ENCODE data around the gene RAB30.

GRCh38 chr11:83037877-83038276 lies 33.8 kb downstream of the RAB30 start:
- TF ChIP-seq, protein P1, sequence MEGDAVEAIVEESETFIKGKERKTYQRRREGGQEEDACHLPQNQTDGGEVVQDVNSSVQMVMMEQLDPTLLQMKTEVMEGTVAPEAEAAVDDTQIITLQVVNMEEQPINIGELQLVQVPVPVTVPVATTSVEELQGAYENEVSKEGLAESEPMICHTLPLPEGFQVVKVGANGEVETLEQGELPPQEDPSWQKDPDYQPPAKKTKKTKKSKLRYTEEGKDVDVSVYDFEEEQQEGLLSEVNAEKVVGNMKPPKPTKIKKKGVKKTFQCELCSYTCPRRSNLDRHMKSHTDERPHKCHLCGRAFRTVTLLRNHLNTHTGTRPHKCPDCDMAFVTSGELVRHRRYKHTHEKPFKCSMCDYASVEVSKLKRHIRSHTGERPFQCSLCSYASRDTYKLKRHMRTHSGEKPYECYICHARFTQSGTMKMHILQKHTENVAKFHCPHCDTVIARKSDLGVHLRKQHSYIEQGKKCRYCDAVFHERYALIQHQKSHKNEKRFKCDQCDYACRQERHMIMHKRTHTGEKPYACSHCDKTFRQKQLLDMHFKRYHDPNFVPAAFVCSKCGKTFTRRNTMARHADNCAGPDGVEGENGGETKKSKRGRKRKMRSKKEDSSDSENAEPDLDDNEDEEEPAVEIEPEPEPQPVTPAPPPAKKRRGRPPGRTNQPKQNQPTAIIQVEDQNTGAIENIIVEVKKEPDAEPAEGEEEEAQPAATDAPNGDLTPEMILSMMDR (IDR thresholded peaks at IDR 0.05) = no peak
- no peak for TF ChIP-seq EZH2phosphoT487 (IDR thresholded peaks at IDR 0.05)

All from neural progenitor cell (in vitro differentiated cells).